ENCODE measurements around the gene GTPBP6.

GTPBP6 gene

GRCh38 chrX:317424-318067 is 1.1 kb downstream of the GTPBP6 start:
- H4K91ac ChIP-seq (ENCODE audit: low read depth, low read length, poor library complexity) = no peak overlapping the region
- H3K23ac ChIP-seq (ENCODE audit: low read depth, low read length, poor library complexity) = no peak overlapping the region
- peaks cover 21 to 37% of the 10 kb centered on the region in 2 donors for H3K36me3 ChIP-seq (replicated peaks in 1 of 2; ENCODE audit: control insufficient read depth in 2 of 2, insufficient read depth in 2 of 2, low read length in 2 of 2)
- H3K18ac ChIP-seq (ENCODE audit: low read length) = no peak overlapping the region
- peak overlapping the region; percentile 18 for H3K4me2 ChIP-seq (ENCODE audit: insufficient read depth, low read length, poor library complexity, severe bottlenecking)
- H2BK15ac ChIP-seq (ENCODE audit: low read length) = no peak overlapping the region
- no peak for DNase-seq (ENCODE audit: low spot score)
- H2BK12ac ChIP-seq (ENCODE audit: low read length) = no peak overlapping the region
- H2BK120ac ChIP-seq (ENCODE audit: low read depth, low read length) = no peak overlapping the region
- H3K4me3 ChIP-seq (ENCODE audit: low read length in 2 of 2) = peak overlapping the region; percentile 65 to 91
- H3K27me3 ChIP-seq (ENCODE audit: control insufficient read depth in 3 of 3, insufficient read depth in 3 of 3, low read depth in 1 of 3, low read length in 3 of 3) = no peaks in the 10 kb centered on the region
- H2BK5ac ChIP-seq (ENCODE audit: low read length) = no peak overlapping the region
- H3K27ac ChIP-seq (replicated peaks; ENCODE audit: low read length) = peak overlapping the region; percentile 27
- peaks cover 26% of the 10 kb centered on the region for H3K79me1 ChIP-seq (ENCODE audit: low read depth, low read length)
- H3K9me3 ChIP-seq (replicated peaks in 1 of 2; ENCODE audit: control insufficient read depth in 2 of 2, insufficient read depth in 1 of 2, low read depth in 1 of 2, low read length in 2 of 2) = no peaks in the 10 kb centered on the region
- peak overlapping the region; percentile 6 for H2AK5ac ChIP-seq (ENCODE audit: low read depth, low read length)
- H2AFZ ChIP-seq (ENCODE audit: low read length) = peak overlapping the region; percentile 94
- no peak overlapping the region for H4K8ac ChIP-seq (ENCODE audit: low read depth, low read length)
- H3K4me1 ChIP-seq (ENCODE audit: control insufficient read depth in 2 of 2, insufficient read depth in 1 of 2, low read depth in 1 of 2, low read length in 2 of 2) = peaks cover 5 to 8% of the 10 kb centered on the region in 2 donors
- WGBS, 2 donors (ENCODE audit: extremely low coverage in 2 of 2, insufficient read length in 2 of 2, insufficient replicate concordance in 1 of 2) = no CpG with 5 or more reads among the region's 28 CpGs
- H3K4ac ChIP-seq (ENCODE audit: low read length) = no peak overlapping the region
- no peak overlapping the region for H3K9ac ChIP-seq (ENCODE audit: low read depth, low read length, poor library complexity)
- H3K14ac ChIP-seq (ENCODE audit: low read length) = no peak overlapping the region

- H2BK5ac ChIP-seq (ENCODE audit: low read length) = no peak overlapping the region
- peaks cover 29 to 46% of the 10 kb centered on the region in 2 donors for H3K36me3 ChIP-seq (replicated peaks in 1 of 2; ENCODE audit: control insufficient read depth in 2 of 2, insufficient read depth in 2 of 2, low read length in 2 of 2)
- peak overlapping the region; percentile 55 for H2BK15ac ChIP-seq (ENCODE audit: low read length)
- H3K9me3 ChIP-seq (replicated peaks in 1 of 2; ENCODE audit: control insufficient read depth in 2 of 2, insufficient read depth in 1 of 2, low read depth in 1 of 2, low read length in 2 of 2) = peaks cover 0 to 1% of the 10 kb centered on the region in 2 donors
- H3K4ac ChIP-seq (ENCODE audit: low read length) = no peak overlapping the region
- no peak overlapping the region for H4K91ac ChIP-seq (ENCODE audit: low read depth, low read length, poor library complexity)
- H3K4me3 ChIP-seq (ENCODE audit: low read length in 2 of 2) = no peak overlapping the region
- H2AFZ ChIP-seq (ENCODE audit: low read length) = no peak overlapping the region
- no peak overlapping the region for H3K4me2 ChIP-seq (ENCODE audit: insufficient read depth, low read length, poor library complexity, severe bottlenecking)
- H2BK120ac ChIP-seq (ENCODE audit: low read depth, low read length) = no peak overlapping the region
- no peak overlapping the region for H3K14ac ChIP-seq (ENCODE audit: low read length)
- no CpG with 5 or more reads among the region's 50 CpGs for WGBS, 2 donors (ENCODE audit: extremely low coverage in 2 of 2, insufficient read length in 2 of 2, insufficient replicate concordance in 1 of 2)
- H3K79me1 ChIP-seq (ENCODE audit: low read depth, low read length) = peaks cover 35% of the 10 kb centered on the region
- H3K27me3 ChIP-seq (ENCODE audit: control insufficient read depth in 3 of 3, insufficient read depth in 3 of 3, low read depth in 1 of 3, low read length in 3 of 3) = no peaks in the 10 kb centered on the region
- H3K4me1 ChIP-seq (ENCODE audit: control insufficient read depth in 2 of 2, insufficient read depth in 1 of 2, low read depth in 1 of 2, low read length in 2 of 2) = peaks cover 5 to 8% of the 10 kb centered on the region in 2 donors
- no peak overlapping the region for H3K18ac ChIP-seq (ENCODE audit: low read length)
- no peak for DNase-seq (ENCODE audit: low spot score)
- H3K23ac ChIP-seq (ENCODE audit: low read depth, low read length, poor library complexity) = no peak overlapping the region
- H2AK5ac ChIP-seq (ENCODE audit: low read depth, low read length) = peak overlapping the region; percentile 6
- peak overlapping the region; percentile 27 for H3K27ac ChIP-seq (replicated peaks; ENCODE audit: low read length)
- no peak overlapping the region for H3K9ac ChIP-seq (ENCODE audit: low read depth, low read length, poor library complexity)
- no peak overlapping the region for H2BK12ac ChIP-seq (ENCODE audit: low read length)
- H4K8ac ChIP-seq (ENCODE audit: low read depth, low read length) = no peak overlapping the region
Measured at GRCh38 chrX:316351-317325, 2.0 kb downstream of the GTPBP6 start.

- no CpG with 5 or more reads among the region's 51 CpGs for WGBS, 2 donors (ENCODE audit: extremely low coverage in 2 of 2, insufficient read length in 2 of 2, insufficient replicate concordance in 1 of 2)
- peaks cover 37 to 59% of the 10 kb centered on the region in 2 donors for H3K36me3 ChIP-seq (replicated peaks in 1 of 2; ENCODE audit: control insufficient read depth in 2 of 2, insufficient read depth in 2 of 2, low read length in 2 of 2)
- no peak for DNase-seq (ENCODE audit: low spot score)
Measured at GRCh38 chrX:314781-315595, 3.6 kb downstream of the GTPBP6 start.

More at GRCh38 chrX:314781-315595, 3.6 kb downstream of the GTPBP6 start:
- no peak overlapping the region for H2BK5ac ChIP-seq (ENCODE audit: low read length)
- H3K9ac ChIP-seq (ENCODE audit: low read depth, low read length, poor library complexity) = no peak overlapping the region
- H3K9me3 ChIP-seq (replicated peaks in 1 of 2; ENCODE audit: control insufficient read depth in 2 of 2, insufficient read depth in 1 of 2, low read depth in 1 of 2, low read length in 2 of 2) = peaks cover 0 to 1% of the 10 kb centered on the region in 2 donors
- H3K18ac ChIP-seq (ENCODE audit: low read length) = no peak overlapping the region
- H2AFZ ChIP-seq (ENCODE audit: low read length) = no peak overlapping the region
- H3K23ac ChIP-seq (ENCODE audit: low read depth, low read length, poor library complexity) = no peak overlapping the region
- H2BK15ac ChIP-seq (ENCODE audit: low read length) = no peak overlapping the region
- peaks cover 35% of the 10 kb centered on the region for H3K79me1 ChIP-seq (ENCODE audit: low read depth, low read length)
- peaks cover 0 to 1% of the 10 kb centered on the region in 2 donors for H3K4me1 ChIP-seq (ENCODE audit: control insufficient read depth in 2 of 2, insufficient read depth in 1 of 2, low read depth in 1 of 2, low read length in 2 of 2)
- no peak overlapping the region for H3K4me2 ChIP-seq (ENCODE audit: insufficient read depth, low read length, poor library complexity, severe bottlenecking)
- no peak overlapping the region for H3K4ac ChIP-seq (ENCODE audit: low read length)
- H3K4me3 ChIP-seq (ENCODE audit: low read length in 2 of 2) = no peak overlapping the region
- H2AK5ac ChIP-seq (ENCODE audit: low read depth, low read length) = no peak overlapping the region
- H3K27me3 ChIP-seq (ENCODE audit: control insufficient read depth in 3 of 3, insufficient read depth in 3 of 3, low read depth in 1 of 3, low read length in 3 of 3) = no peaks in the 10 kb centered on the region
- no peak overlapping the region for H4K8ac ChIP-seq (ENCODE audit: low read depth, low read length)
- H3K27ac ChIP-seq (replicated peaks; ENCODE audit: low read length) = no peak overlapping the region
- no peak overlapping the region for H3K14ac ChIP-seq (ENCODE audit: low read length)
- no peak overlapping the region for H2BK120ac ChIP-seq (ENCODE audit: low read depth, low read length)
- no peak overlapping the region for H4K91ac ChIP-seq (ENCODE audit: low read depth, low read length, poor library complexity)
- H2BK12ac ChIP-seq (ENCODE audit: low read length) = no peak overlapping the region

Measured in neuronal stem cell (in vitro differentiated cells).